Measurements from ENCODE around the gene ASTN2.

DNA sequence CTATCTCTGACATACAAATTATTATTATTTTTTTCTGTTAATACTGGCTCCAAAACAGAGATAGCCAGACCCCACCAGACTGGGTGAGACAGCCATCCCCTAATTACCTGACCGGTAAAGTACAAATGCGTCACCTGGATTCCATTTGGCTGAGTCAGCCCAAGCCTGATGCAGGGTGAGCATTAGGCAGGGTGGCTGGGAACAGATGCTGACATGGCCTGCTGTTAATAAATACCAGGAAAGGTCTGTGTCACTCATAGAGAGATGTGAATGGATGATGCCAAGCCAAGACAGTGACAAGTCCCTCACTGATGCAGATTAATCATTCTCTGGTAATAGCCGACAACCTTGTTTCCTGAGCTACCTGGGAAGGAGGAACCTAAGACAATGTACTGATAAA lies 544.3 kb downstream of the ASTN2 start:
- TF ChIP-seq EZH2 (IDR thresholded peaks at IDR 0.05; ENCODE audit: borderline replicate concordance, low read length): no peak
- TF ChIP-seq, protein P1, sequence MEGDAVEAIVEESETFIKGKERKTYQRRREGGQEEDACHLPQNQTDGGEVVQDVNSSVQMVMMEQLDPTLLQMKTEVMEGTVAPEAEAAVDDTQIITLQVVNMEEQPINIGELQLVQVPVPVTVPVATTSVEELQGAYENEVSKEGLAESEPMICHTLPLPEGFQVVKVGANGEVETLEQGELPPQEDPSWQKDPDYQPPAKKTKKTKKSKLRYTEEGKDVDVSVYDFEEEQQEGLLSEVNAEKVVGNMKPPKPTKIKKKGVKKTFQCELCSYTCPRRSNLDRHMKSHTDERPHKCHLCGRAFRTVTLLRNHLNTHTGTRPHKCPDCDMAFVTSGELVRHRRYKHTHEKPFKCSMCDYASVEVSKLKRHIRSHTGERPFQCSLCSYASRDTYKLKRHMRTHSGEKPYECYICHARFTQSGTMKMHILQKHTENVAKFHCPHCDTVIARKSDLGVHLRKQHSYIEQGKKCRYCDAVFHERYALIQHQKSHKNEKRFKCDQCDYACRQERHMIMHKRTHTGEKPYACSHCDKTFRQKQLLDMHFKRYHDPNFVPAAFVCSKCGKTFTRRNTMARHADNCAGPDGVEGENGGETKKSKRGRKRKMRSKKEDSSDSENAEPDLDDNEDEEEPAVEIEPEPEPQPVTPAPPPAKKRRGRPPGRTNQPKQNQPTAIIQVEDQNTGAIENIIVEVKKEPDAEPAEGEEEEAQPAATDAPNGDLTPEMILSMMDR (IDR thresholded peaks at IDR 0.05; ENCODE audit: low read length): no peak

Data from OCI-LY1 (cell line).